ENCODE results near the gene SHC3. TPM values are rescaled to one million over a fixed set of nuclear protein-coding genes. Genes with fewer than 3 reads are reported as not detected.

Gene SHC3
- total and polyA plus RNA-seq, 2 of the 4 experiments (the other 2 are of a cell fraction) = 4.5 to 13.3 TPM

- Histone ChIP-seq H3K9me1 (ENCODE audit: insufficient read depth, low read length) (no peaks in the 10 kb centered on the region), H2BK15ac (ENCODE audit: low read depth, low read length) (no peak overlapping the region), H4K8ac (ENCODE audit: low read depth in 2 of 2, low read length in 2 of 2) (no peak overlapping the region), H3K4ac (ENCODE audit: low read depth, low read length) (no peak overlapping the region), H2AFZ (replicated peaks; ENCODE audit: low read length, poor library complexity) (no peak overlapping the region), H3K23ac (ENCODE audit: low read depth, low read length) (no peak overlapping the region), H3K9me3 (ENCODE audit: control insufficient read depth, insufficient read depth, low read length) (no peaks in the 10 kb centered on the region), H2AK5ac (ENCODE audit: low read depth, low read length) (no peak overlapping the region), H3K4me3 (ENCODE audit: insufficient read depth, low read depth, low read length) (no peak overlapping the region), H4K5ac (ENCODE audit: low read depth, low read length) (no peak overlapping the region), H3K27ac (ENCODE audit: insufficient read depth, low read length) (no peak overlapping the region), H3K4me2 (ENCODE audit: low read depth, low read length) (no peak overlapping the region), H2BK5ac (ENCODE audit: low read depth, low read length, poor library complexity, severe bottlenecking) (no peak overlapping the region), H3K14ac (replicated peaks; ENCODE audit: low read depth, low read length) (no peak overlapping the region), H2AK9ac (replicated peaks; ENCODE audit: low read depth, low read length, poor library complexity) (no peak overlapping the region), H3K9ac (ENCODE audit: low read depth, low read length) (no peak overlapping the region), H3K27me3 (ENCODE audit: control insufficient read depth, insufficient read depth, low read length) (no peaks in the 10 kb centered on the region), H2BK20ac (ENCODE audit: low read depth, low read length) (no peak overlapping the region), H3K4me1 (ENCODE audit: control insufficient read depth, insufficient read depth, low read length) (peaks cover 11% of the 10 kb centered on the region), H4K20me1 (ENCODE audit: insufficient read depth, low read length) (no peaks in the 10 kb centered on the region), H2BK120ac (ENCODE audit: low read depth, low read length) (no peak overlapping the region), H3K56ac (ENCODE audit: extremely low read depth, insufficient read depth, low read length) (no peak overlapping the region), H4K91ac (ENCODE audit: insufficient read depth, low read depth, low read length) (no peak overlapping the region), H3K36me3 (ENCODE audit: control insufficient read depth, insufficient read depth, low read length) (no peaks in the 10 kb centered on the region), H3K18ac (ENCODE audit: low read depth, low read length) (no peak overlapping the region), H3K79me1 (ENCODE audit: low read depth in 1 of 2, low read length in 2 of 2) (peaks cover 4 to 9% of the 10 kb centered on the region in 2 experiments)
- 100% methylated on average over 1 of the region's 10 CpGs; no CpG with 5 or more reads in 1 of the 2 experiments for WGBS, 2 experiments (ENCODE audit: extremely low coverage in 2 of 2, insufficient read length in 1 of 2)
- in situ Hi-C loops (cut with MboI; ENCODE audit: low sequenced_read_pairs) (no loop called here), intact Hi-C loops (cut with micrococcal nuclease) (loop anchor here (5.0 kb wide), 1 partner anchor 35 kb away; no protein-coding TSS in a partner anchor), dilution Hi-C loops (cut with HindIII; ENCODE audit: low sequenced_read_pairs, unreplicated experiment) (no loop called here)
- ChIA-PET POLR2A (ENCODE audit: unreplicated experiment) (no interaction called here), CTCF (interaction anchor here (0.5 to 0.7 kb wide), 2 partner anchors 12 to 97 kb away, joined by 3 read pairs; no protein-coding TSS in a partner anchor)
- BruUV-seq (replicated peaks) = no TSS peak
- ATAC-seq (ENCODE audit: low read depth) = no peak
- TF ChIP-seq RCOR1 (IDR thresholded peaks at IDR 0.05; ENCODE audit: insufficient replicate concordance, low read length) (no peak), SMC3 (IDR thresholded peaks at IDR 0.05; ENCODE audit: low read depth, low read length) (no peak), CEBPB (IDR thresholded peaks at IDR 0.05; ENCODE audit: low read depth, low read length) (no peak), MXI1 (IDR thresholded peaks at IDR 0.05; ENCODE audit: borderline replicate concordance, low read depth, low read length) (no peak), RFX5 (IDR thresholded peaks at IDR 0.05; ENCODE audit: low read depth, low read length) (no peak), NFE2L2 (IDR thresholded peaks at IDR 0.05; ENCODE audit: low read depth, low read length) (no peak), CTCF (conservative IDR thresholded peaks at IDR 0.05; ENCODE audit: low read depth, low read length) (no peak), FOS (IDR thresholded peaks at IDR 0.05; ENCODE audit: low read depth, low read length) (no peak), RAD21 (IDR thresholded peaks at IDR 0.05; ENCODE audit: low read length) (no peak), CHD1 (IDR thresholded peaks at IDR 0.05; ENCODE audit: low read depth, low read length) (no peak), POLR2A (IDR thresholded peaks at IDR 0.05; ENCODE audit: low read depth, low read length) (no peak), MAZ (IDR thresholded peaks at IDR 0.05; ENCODE audit: borderline replicate concordance, low read depth, low read length) (no peak), BHLHE40 (IDR thresholded peaks at IDR 0.05; ENCODE audit: low read depth, low read length) (no peak), MAFK (IDR thresholded peaks at IDR 0.05; ENCODE audit: low read depth, low read length) (no peak), USF2 (IDR thresholded peaks at IDR 0.05; ENCODE audit: low read depth, low read length) (no peak), ELK1 (IDR thresholded peaks at IDR 0.05; ENCODE audit: borderline replicate concordance, low read depth, low read length) (no peak)
- no peak for DNase-seq
Measured at GRCh38 chr9:89182369-89182768, 3.8 kb upstream of the SHC3 start.
